GM12891 (cell line): ENCODE measurements around the gene FAM210A.

Experiments
- POLR2A ChIP-seq: IDR thresholded peaks from 2 replicates; pipeline ENCODE4 v1.6.1; 2011; ENCODE audit warnings: low read depth, low read length, control low read depth
- TAF1 ChIP-seq: IDR thresholded peaks from 2 replicates; pipeline ENCODE4 v1.6.1; 2011; ENCODE audit warnings: low read depth, low read length, control low read depth

- TF ChIP-seq POLR2A (no peak), TAF1 (no peak)
Observed at GRCh38 chr18:13756671-13757070, 30.3 kb upstream of the FAM210A start.
